Ascending aorta (tissue), 2 donors: ENCODE data around the gene AKAP13. TPM values are rescaled to one million over a fixed set of nuclear protein-coding genes. Genes with fewer than 3 reads are reported as not detected.

Experiments
- DNase-seq, 2 donors: peaks; one replicate each; pipeline ENCODE4 v3.0.0-alpha.2; 2019; ENCODE audit warnings: low spot score in 2 of 2
- H3K27ac ChIP-seq, 2 donors: fragments of 200-600 bp; sonication (generic); one replicate each; pipeline ENCODE4 v1.5.1; 2016 to 2017; ENCODE audit warnings: mild to moderate bottlenecking in 1 of 2
- H3K27me3 ChIP-seq: fragments of 200-600 bp; sonication (generic); one replicate; pipeline ENCODE4 v1.5.1; 2017
- H3K36me3 ChIP-seq, 2 donors: fragments of 200-600 bp; sonication (generic); one replicate each; pipeline ENCODE4 v1.5.1; 2016
- H3K4me1 ChIP-seq, 2 donors: fragments of 200-600 bp; sonication (generic); one replicate each; pipeline ENCODE4 v1.5.1; 2016 to 2017; ENCODE audit warnings: mild to moderate bottlenecking in 1 of 2
- H3K4me3 ChIP-seq, 2 donors: fragments of 200-600 bp; sonication (generic); one replicate each; pipeline ENCODE4 v1.5.1; 2016 to 2017; ENCODE audit warnings: mild to moderate bottlenecking in 1 of 2
- H3K9me3 ChIP-seq, 2 donors: fragments of 200-600 bp; sonication (generic); one replicate each; pipeline ENCODE4 v1.5.1; 2016
- intact Hi-C: fragments of 100-400 bp; cut with DNase I; formaldehyde crosslinking; loops from one replicate; pipeline ENCODE4 v1.15.1; 2023
- total RNA-seq: library from RNA; depleted of rRNA; stranded (reverse); fragments of >200 nt; gene quantifications from one replicate; pipeline ENCODE4 v1.1.0, GENCODE V29; 2016
- TF ChIP-seq, protein P1 (sequence below), 3 experiments: fragments of 200-600 bp in 2 of 3; fragments of 450-650 bp in 1 of 3; sonication (generic) in 2 of 3; IDR thresholded peaks; one replicate each; pipeline ENCODE4 v1.5.1; 2016 to 2019; ENCODE audit warnings: antibody characterized with exemption in 3 of 3, mild to moderate bottlenecking in 1 of 3, moderate library complexity in 1 of 3

The AKAP13 gene
- total RNA-seq, 1 donor from 2014 or later: 74.3 TPM

DNA sequence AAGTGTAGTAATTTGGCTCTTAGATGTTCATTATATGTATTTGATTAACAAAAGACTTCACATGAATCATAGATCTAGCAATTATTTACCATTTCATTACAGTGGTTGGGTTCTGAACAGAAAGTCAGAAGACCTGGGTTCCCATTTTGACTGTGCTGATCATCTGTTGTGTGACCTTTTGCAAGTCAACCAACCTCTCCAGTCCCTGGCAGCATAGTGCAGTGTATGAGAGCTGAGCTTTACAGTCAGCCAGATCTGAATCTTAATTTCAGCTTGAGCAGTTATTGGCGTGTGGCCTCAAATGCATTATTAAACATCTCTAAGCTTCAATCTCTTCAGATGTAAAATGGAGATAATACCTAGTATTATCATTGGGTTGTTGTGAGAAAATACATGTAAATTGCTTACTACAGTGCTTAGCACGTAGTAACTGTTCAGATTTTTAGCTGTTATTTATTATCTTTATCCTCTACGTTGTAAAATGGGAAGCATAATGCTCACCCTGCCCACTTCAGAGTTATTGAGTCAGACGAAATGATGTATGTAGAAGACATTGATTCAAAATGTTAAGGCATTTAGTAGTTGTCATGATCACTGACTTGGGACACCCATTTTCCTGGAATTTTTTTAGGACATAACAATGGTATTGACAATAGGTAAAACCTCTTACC is 310.3 kb downstream of the AKAP13 start:
- intact Hi-C loops: no loop called here
- no peak for DNase-seq
- Histone ChIP-seq H3K27me3 (no peaks in the 10 kb centered on the region), H3K9me3 (no peaks in the 10 kb centered on the region), H3K27ac (peak overlapping the region in 1 of 2 donors; percentile 6), H3K4me3 (peak overlapping the region in 1 of 2 donors; percentile 55), H3K36me3 (peaks cover 44 to 46% of the 10 kb centered on the region in 2 donors), H3K4me1 (peaks cover 0 to 39% of the 10 kb centered on the region in 2 donors)
- TF ChIP-seq, protein P1, sequence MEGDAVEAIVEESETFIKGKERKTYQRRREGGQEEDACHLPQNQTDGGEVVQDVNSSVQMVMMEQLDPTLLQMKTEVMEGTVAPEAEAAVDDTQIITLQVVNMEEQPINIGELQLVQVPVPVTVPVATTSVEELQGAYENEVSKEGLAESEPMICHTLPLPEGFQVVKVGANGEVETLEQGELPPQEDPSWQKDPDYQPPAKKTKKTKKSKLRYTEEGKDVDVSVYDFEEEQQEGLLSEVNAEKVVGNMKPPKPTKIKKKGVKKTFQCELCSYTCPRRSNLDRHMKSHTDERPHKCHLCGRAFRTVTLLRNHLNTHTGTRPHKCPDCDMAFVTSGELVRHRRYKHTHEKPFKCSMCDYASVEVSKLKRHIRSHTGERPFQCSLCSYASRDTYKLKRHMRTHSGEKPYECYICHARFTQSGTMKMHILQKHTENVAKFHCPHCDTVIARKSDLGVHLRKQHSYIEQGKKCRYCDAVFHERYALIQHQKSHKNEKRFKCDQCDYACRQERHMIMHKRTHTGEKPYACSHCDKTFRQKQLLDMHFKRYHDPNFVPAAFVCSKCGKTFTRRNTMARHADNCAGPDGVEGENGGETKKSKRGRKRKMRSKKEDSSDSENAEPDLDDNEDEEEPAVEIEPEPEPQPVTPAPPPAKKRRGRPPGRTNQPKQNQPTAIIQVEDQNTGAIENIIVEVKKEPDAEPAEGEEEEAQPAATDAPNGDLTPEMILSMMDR (IDR thresholded peaks at IDR 0.05): no peak

DNA sequence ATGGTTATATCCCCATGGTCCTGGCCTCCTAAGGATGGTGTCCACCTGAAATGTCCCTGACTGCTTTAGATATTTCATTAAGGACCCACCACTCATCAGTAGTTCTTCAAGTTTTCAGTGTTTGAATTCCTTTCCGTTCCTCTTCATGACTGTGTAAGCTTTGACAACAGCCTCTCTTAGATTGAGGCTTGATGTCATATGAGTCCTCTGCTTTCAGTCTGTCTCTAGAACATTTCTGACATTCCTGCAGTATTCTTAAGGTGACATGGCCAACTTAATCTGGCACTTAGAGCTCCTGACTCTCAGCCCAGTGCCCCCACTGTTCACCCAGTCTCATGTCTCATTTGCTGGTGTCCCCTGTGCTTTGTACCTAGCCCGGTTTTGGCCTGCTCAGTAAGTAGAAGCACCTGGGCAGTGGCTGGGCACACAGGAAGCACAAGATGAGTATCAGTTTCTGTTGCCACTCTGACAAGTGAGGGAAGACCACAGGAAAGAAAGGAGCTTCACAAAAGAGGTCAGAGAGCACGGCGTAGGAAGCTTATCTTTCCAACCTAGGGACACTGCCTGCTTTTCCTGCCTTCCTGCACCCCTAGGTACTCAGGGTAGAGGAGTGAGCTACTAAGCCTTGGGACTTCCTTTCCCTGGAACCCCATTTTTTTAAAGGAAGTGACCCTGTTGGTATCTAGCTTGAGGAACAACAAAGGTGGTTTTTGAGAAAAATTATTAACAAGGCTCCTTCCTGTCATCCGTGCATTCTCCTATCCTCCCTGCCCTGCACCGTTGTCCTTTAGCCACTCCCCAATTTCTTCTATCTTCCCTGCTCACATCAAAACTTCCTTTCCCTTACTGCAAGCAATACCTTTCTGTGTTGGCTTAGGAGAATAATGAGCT is 311.2 kb downstream of the AKAP13 start:
- no peaks in the 10 kb centered on the region for H3K27me3 ChIP-seq
- no peak for DNase-seq
- no peak overlapping the region for H3K4me3 ChIP-seq
- H3K9me3 ChIP-seq: no peaks in the 10 kb centered on the region
- H3K36me3 ChIP-seq: peaks cover 41 to 43% of the 10 kb centered on the region in 2 donors
- peaks cover 0 to 39% of the 10 kb centered on the region in 2 donors for H3K4me1 ChIP-seq
- peak overlapping the region; percentile 6 to 58 for H3K27ac ChIP-seq
- TF ChIP-seq, protein P1 (IDR thresholded peaks at IDR 0.05): no peak
- intact Hi-C loops: no loop called here

DNA sequence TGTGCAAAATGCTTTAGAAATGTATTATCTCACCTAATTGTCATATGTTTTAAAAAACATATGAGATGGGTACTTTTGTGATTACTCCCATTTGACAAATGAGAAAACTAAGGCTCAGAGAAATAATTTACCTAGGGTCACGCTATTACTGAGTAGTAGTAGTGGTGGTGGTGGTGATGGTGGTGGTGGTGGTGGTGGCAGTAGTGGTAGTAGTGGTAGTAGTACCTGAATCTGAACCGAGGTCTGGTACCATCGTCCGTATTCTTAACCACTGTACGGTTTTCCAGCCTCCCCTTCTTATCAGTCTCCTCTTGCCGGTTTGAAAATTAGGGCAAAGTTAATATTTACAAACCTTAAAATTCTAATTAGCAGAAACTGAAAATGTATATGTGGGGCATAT is 311.9 kb downstream of the AKAP13 start:
- peaks cover 0 to 39% of the 10 kb centered on the region in 2 donors for H3K4me1 ChIP-seq
- no peak overlapping the region for H3K4me3 ChIP-seq
- intact Hi-C loops: no loop called here
- no peaks in the 10 kb centered on the region for H3K27me3 ChIP-seq
- H3K36me3 ChIP-seq: peaks cover 39 to 41% of the 10 kb centered on the region in 2 donors
- H3K27ac ChIP-seq: peak overlapping the region in 1 of 2 donors; percentile 58
- DNase-seq: no peak
- H3K9me3 ChIP-seq: no peaks in the 10 kb centered on the region
- TF ChIP-seq, protein P1 (IDR thresholded peaks at IDR 0.05): no peak

DNA sequence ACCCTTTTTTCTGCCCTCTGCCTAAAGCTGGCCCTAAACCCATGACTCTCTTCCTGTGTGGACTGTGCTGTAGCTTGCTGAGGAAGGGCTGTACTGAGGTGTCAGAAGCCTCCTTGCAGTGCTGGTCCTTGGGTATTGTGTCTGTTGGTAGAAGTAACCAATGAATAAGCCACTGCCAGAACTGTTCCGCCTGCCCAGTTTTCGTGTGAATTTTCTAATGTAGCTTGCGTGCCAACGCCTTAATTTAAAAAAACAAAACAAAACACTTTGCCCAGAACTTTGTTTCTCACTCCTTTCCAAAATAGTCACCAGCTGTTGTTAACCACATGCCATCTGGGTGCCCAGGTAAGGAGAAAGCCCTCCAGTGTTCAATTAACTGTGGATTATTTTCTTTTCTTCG is 312.5 kb downstream of the AKAP13 start:
- peak overlapping the region in 1 of 2 donors; percentile 58 for H3K27ac ChIP-seq
- TF ChIP-seq, protein P1 (IDR thresholded peaks at IDR 0.05): no peak
- intact Hi-C loops: no loop called here
- no peaks in the 10 kb centered on the region for H3K9me3 ChIP-seq
- DNase-seq: no peak
- H3K4me3 ChIP-seq: peak overlapping the region in 1 of 2 donors; percentile 6
- peaks cover 0 to 39% of the 10 kb centered on the region in 2 donors for H3K4me1 ChIP-seq
- H3K36me3 ChIP-seq: peaks cover 38 to 44% of the 10 kb centered on the region in 2 donors
- H3K27me3 ChIP-seq: no peaks in the 10 kb centered on the region

DNA sequence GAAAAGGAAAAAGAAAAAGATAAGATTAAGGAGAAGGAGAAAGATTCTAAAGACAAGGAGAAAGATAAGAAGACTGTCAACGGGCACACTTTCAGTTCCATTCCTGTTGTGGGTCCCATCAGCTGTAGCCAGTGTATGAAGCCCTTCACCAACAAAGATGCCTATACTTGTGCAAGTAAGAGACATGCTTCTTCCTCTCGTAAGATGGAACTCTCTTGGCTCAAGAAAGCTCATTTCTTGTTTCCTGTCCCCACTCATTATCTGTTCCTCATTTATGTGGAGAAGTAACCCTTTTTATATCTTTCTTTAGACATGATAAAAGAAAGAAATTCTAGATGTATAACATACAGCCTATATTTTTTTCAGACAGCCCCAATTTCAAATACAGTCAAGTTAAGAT is 312.9 kb downstream of the AKAP13 start:
- Histone ChIP-seq H3K27me3 (no peaks in the 10 kb centered on the region), H3K27ac (peak overlapping the region in 1 of 2 donors; percentile 58), H3K4me1 (peaks cover 0 to 39% of the 10 kb centered on the region in 2 donors), H3K4me3 (peak overlapping the region in 1 of 2 donors; percentile 6), H3K36me3 (peaks cover 38 to 49% of the 10 kb centered on the region in 2 donors), H3K9me3 (no peaks in the 10 kb centered on the region)
- no peak for DNase-seq
- TF ChIP-seq, protein P1 (IDR thresholded peaks at IDR 0.05): no peak
- intact Hi-C loops: no loop called here
